WERI-Rb-1 (cell line): ENCODE measurements around the gene AKT2.

ENCODE experiments used
- DNase-seq: peaks from one replicate; pipeline ENCODE4 v3.0.0-alpha.2; 2020
- H3K27ac ChIP-seq: fragments of 250-450 bp; sonication (Bioruptor Pico); 2 replicates; pipeline ENCODE4 v1.5.1; 2020; ENCODE audit warnings: mild to moderate bottlenecking, moderate library complexity
- H3K27me3 ChIP-seq: fragments of 250-450 bp; sonication (Bioruptor Pico); 2 replicates; pipeline ENCODE4 v1.5.1; 2021; ENCODE audit warnings: mild to moderate bottlenecking, low read depth, moderate library complexity; ENCODE audit not compliant: insufficient read depth, severe bottlenecking
- H3K36me3 ChIP-seq: fragments of 250-450 bp; sonication (Bioruptor Pico); 2 replicates; pipeline ENCODE4 v1.5.1; 2020; ENCODE audit warnings: mild to moderate bottlenecking, moderate library complexity
- H3K4me3 ChIP-seq: 2 replicates; pipeline ENCODE4 v1.5.1; 2011; ENCODE audit warnings: low read depth, mild to moderate bottlenecking, control low read depth, low read length
- H3K9me3 ChIP-seq: fragments of 250-450 bp; sonication (Bioruptor Pico); 2 replicates; pipeline ENCODE4 v1.5.1; 2021; ENCODE audit warnings: mild to moderate bottlenecking, moderate library complexity; ENCODE audit not compliant: severe bottlenecking
- CTCF ChIP-seq: IDR thresholded peaks from 2 replicates; pipeline ENCODE4 v1.5.1; 2011; ENCODE audit warnings: low read depth, mild to moderate bottlenecking, control low read depth, inconsistent platforms, low read length

AKT2 gene

DNA sequence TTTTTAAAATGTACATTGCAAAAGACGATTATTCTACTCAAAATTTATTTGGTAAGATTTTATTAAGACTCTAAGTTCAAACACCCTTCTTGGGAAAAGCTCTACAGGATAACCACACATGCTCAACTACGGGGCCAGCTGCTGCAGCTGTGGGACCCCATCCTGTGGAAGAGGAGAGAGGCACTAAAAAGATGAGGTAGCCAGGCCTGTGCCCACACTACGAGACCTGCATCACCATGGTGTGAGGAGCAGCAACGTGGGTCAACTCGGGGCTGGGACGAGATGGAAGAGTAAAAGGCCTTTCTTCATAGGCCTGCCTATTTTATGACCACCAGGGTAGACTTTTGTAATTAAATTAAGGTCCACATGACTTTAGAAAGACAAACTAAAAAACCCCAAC, 54.1 kb downstream of the AKT2 start:
- no peak for DNase-seq
- no peak for TF ChIP-seq CTCF
- Histone ChIP-seq H3K36me3 (peaks cover 12% of the 10 kb centered on the region; the same call in 1 of the 2 replicates), H3K27ac (no peak overlapping the region), H3K4me3 (no peak overlapping the region), H3K27me3 (peaks cover 20% of the 10 kb centered on the region), H3K9me3 (peaks cover 2% of the 10 kb centered on the region)

GRCh38 chr19:40229926-40230417, 55.2 kb downstream of the AKT2 start:
- DNase-seq: no peak

GRCh38 chr19:40229484-40229883, 55.7 kb downstream of the AKT2 start:
- TF ChIP-seq CTCF: no peak
- Histone ChIP-seq H3K9me3 (peaks cover 5% of the 10 kb centered on the region), H3K4me3 (no peak overlapping the region), H3K36me3 (peaks cover 8% of the 10 kb centered on the region; the same call in 1 of the 2 replicates), H3K27me3 (peaks cover 28% of the 10 kb centered on the region), H3K27ac (no peak overlapping the region)
- DNase-seq: no peak

More at GRCh38 chr19:40229926-40230417, 55.2 kb downstream of the AKT2 start:
- H3K4me3 ChIP-seq: no peak overlapping the region
- peaks cover 8% of the 10 kb centered on the region; the same call in 1 of the 2 replicates for H3K36me3 ChIP-seq
- H3K27ac ChIP-seq: no peak overlapping the region
- TF ChIP-seq CTCF: no peak
- H3K9me3 ChIP-seq: peaks cover 5% of the 10 kb centered on the region
- H3K27me3 ChIP-seq: peaks cover 28% of the 10 kb centered on the region

- TF ChIP-seq CTCF: no peak
- Histone ChIP-seq H3K36me3 (peaks cover 8% of the 10 kb centered on the region; the same call in 1 of the 2 replicates), H3K27me3 (peaks cover 28% of the 10 kb centered on the region), H3K4me3 (no peak overlapping the region), H3K9me3 (peaks cover 5% of the 10 kb centered on the region), H3K27ac (no peak overlapping the region)
- no peak for DNase-seq
These were observed 56.3 kb downstream of the AKT2 start for GRCh38 chr19:40228863-40229262.

DNA sequence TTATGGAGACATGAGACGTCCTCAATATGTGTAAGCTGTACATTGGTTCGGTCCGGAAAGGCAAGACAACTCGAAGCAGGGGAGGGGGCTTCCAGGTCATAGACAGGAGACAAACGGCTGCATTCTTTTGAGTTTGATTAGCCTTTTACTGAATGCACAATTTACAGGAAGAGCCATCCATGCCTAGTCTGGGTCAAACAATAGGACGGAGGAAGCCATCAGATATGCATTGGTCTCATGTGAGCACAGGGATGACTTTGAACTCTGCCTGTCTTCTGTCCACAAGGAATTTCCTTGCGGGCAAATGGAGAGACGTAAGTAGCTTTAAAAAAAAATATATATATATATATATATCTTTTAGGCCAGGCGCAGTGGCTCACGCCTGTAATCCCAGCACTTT, 56.8 kb downstream of the AKT2 start:
- Histone ChIP-seq H3K36me3 (peaks cover 4% of the 10 kb centered on the region; the same call in 1 of the 2 replicates), H3K9me3 (peaks cover 5% of the 10 kb centered on the region), H3K4me3 (no peak overlapping the region), H3K27me3 (peaks cover 28% of the 10 kb centered on the region), H3K27ac (no peak overlapping the region)
- DNase-seq: no peak
- TF ChIP-seq CTCF: no peak
